MM.1S (cell line): ENCODE data around the gene TMX1.
A peak's percentile ranks its signal among the peaks of the same experiment; 100 is the strongest.
"Not testable (repeated sequence)": the region's sequence is repeated elsewhere in the genome, so short reads cannot be mapped to it uniquely, and the experiment has no call there.

Experiments
- DNase-seq: peaks from one replicate; pipeline ENCODE4 v3.0.0-alpha.2; 2015
- H2AFZ ChIP-seq: fragments of 300-600 bp; sonication (generic); 2 replicates; pipeline ENCODE4 v1.6.0; 2016; ENCODE audit warnings: antibody characterized with exemption, low read length
- H3F3A ChIP-seq: fragments of 300-600 bp; sonication (generic); 2 replicates; pipeline ENCODE4 v1.6.1; 2016; ENCODE audit warnings: mild to moderate bottlenecking, antibody characterized with exemption, low read length, moderate library complexity, mixed read lengths; ENCODE audit not compliant: insufficient read depth
- H3K27ac ChIP-seq: fragments of 300-600 bp; sonication (generic); 2 replicates; pipeline ENCODE4 v1.5.1; 2016; ENCODE audit warnings: mild to moderate bottlenecking, low read length
- H3K27me3 ChIP-seq: fragments of 300-600 bp; sonication (generic); replicated peaks from 2 replicates; pipeline ENCODE4 v1.6.0; 2016; ENCODE audit warnings: low read length; ENCODE audit not compliant: insufficient read depth
- H3K36me3 ChIP-seq: fragments of 300-600 bp; sonication (generic); replicated peaks from 2 replicates; pipeline ENCODE4 v1.6.1; 2016; ENCODE audit warnings: mild to moderate bottlenecking, low read length, mixed read lengths; ENCODE audit not compliant: insufficient read depth
- H3K4me1 ChIP-seq: fragments of 300-600 bp; sonication (generic); 2 replicates; pipeline ENCODE4 v1.6.1; 2016; ENCODE audit warnings: low read length, mixed read lengths
- H3K4me2 ChIP-seq: fragments of 300-600 bp; sonication (generic); 2 replicates; pipeline ENCODE4 v1.6.0; 2016; ENCODE audit warnings: low read depth, low read length
- H3K4me3 ChIP-seq: fragments of 300-600 bp; sonication (generic); 2 replicates; pipeline ENCODE4 v1.5.1; 2016; ENCODE audit warnings: low read length, mixed read lengths
- H3K79me2 ChIP-seq: fragments of 300-600 bp; sonication (generic); 2 replicates; pipeline ENCODE4 v1.6.1; 2016; ENCODE audit warnings: mixed run types, low read length, mixed read lengths
- H3K9ac ChIP-seq: fragments of 300-600 bp; sonication (generic); 2 replicates; pipeline ENCODE4 v1.6.1; 2016; ENCODE audit warnings: low read length, mixed read lengths
- H3K9me2 ChIP-seq: fragments of 300-600 bp; sonication (generic); replicated peaks from 2 replicates; pipeline ENCODE4 v1.6.1; 2016; ENCODE audit warnings: mild to moderate bottlenecking, low read length, mixed read lengths; ENCODE audit not compliant: insufficient read depth
- H3K9me3 ChIP-seq: fragments of 300-600 bp; sonication (generic); replicated peaks from 2 replicates; pipeline ENCODE4 v1.6.1; 2016; ENCODE audit warnings: mild to moderate bottlenecking, low read length, mixed read lengths; ENCODE audit not compliant: insufficient read depth
- H4K20me1 ChIP-seq: fragments of 300-600 bp; sonication (generic); 2 replicates; pipeline ENCODE4 v1.6.1; 2016; ENCODE audit warnings: mild to moderate bottlenecking, low read length, moderate library complexity, mixed read lengths; ENCODE audit not compliant: insufficient read depth
- EZH2 ChIP-seq: fragments of 300-600 bp; sonication (generic); optimal IDR thresholded peaks from 2 replicates; pipeline ENCODE3; 2017; ENCODE audit warnings: low read depth, mild to moderate bottlenecking, antibody characterized with exemption, low read length, mixed read lengths
- EZH2phosphoT487 ChIP-seq: fragments of 300-600 bp; sonication (generic); IDR thresholded peaks from 2 replicates; pipeline ENCODE4 v1.6.1; 2018; ENCODE audit warnings: antibody characterized with exemption, low read length
- TF ChIP-seq, protein P1 (sequence below): fragments of 300-600 bp; sonication (generic); IDR thresholded peaks from 2 replicates; pipeline ENCODE4 v1.5.1; 2016; ENCODE audit warnings: antibody characterized with exemption, low read length, mixed read lengths

Gene TMX1

DNA sequence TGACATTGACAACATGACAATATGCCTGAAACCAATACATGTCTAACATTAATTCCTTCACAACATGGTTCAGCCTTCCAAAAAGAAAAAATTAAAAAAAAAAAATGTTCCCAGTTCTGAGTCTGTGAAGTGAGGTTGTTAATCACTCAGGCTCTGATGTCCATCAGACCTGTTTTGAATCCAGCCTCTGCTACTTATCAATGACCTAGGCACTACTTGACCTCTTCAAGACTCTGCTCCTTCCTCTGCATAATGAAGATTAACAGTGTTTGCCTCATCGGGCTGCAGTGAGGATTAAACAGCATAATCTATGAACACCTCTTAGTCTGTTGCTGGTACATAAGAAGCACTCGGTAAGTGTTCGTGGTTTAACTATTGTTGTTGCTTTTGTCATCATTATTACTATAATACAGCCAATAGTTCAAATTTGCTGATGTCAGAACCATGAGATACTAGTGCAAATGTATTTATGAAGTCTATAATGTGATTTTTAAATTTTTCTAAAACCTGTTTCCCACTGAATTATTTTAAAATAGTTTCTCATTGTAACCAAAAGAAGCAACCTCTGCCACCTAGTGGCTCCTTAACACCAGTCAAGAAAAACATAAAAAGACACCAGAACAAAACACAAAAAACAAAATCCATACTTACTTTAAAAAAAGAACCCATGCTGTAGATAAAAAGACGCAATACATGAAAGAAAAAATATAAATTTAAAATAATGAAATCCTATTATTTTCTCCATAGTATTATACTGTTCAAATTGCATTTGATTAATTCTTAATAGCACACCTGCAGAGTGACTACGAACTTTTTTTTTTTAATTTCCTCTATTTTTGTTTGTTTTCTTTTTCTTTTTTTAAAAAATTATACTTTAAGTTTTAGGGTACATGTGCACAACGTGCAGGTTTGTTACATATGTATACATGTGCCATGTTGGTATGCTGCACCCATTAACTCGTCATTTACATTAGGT, 20.3 kb upstream of the TMX1 start:
- H3K27ac ChIP-seq = no peak overlapping the region
- no peaks in the 10 kb centered on the region for H3K9me3 ChIP-seq
- H3K36me3 ChIP-seq = no peaks in the 10 kb centered on the region
- H4K20me1 ChIP-seq = no peaks in the 10 kb centered on the region
- no peaks in the 10 kb centered on the region for H3K79me2 ChIP-seq
- H3K9ac ChIP-seq = no peak overlapping the region
- H3F3A ChIP-seq = no peaks in the 10 kb centered on the region
- H3K4me3 ChIP-seq = no peak overlapping the region
- H3K27me3 ChIP-seq = no peaks in the 10 kb centered on the region
- TF ChIP-seq, protein P1, sequence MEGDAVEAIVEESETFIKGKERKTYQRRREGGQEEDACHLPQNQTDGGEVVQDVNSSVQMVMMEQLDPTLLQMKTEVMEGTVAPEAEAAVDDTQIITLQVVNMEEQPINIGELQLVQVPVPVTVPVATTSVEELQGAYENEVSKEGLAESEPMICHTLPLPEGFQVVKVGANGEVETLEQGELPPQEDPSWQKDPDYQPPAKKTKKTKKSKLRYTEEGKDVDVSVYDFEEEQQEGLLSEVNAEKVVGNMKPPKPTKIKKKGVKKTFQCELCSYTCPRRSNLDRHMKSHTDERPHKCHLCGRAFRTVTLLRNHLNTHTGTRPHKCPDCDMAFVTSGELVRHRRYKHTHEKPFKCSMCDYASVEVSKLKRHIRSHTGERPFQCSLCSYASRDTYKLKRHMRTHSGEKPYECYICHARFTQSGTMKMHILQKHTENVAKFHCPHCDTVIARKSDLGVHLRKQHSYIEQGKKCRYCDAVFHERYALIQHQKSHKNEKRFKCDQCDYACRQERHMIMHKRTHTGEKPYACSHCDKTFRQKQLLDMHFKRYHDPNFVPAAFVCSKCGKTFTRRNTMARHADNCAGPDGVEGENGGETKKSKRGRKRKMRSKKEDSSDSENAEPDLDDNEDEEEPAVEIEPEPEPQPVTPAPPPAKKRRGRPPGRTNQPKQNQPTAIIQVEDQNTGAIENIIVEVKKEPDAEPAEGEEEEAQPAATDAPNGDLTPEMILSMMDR = peak; percentile 47
- TF ChIP-seq EZH2 = no peak
- no peaks in the 10 kb centered on the region for H3K9me2 ChIP-seq
- DNase-seq = peak; percentile 25
- H3K4me1 ChIP-seq = no peaks in the 10 kb centered on the region
- no peak overlapping the region for H3K4me2 ChIP-seq
- no peak overlapping the region for H2AFZ ChIP-seq

DNA sequence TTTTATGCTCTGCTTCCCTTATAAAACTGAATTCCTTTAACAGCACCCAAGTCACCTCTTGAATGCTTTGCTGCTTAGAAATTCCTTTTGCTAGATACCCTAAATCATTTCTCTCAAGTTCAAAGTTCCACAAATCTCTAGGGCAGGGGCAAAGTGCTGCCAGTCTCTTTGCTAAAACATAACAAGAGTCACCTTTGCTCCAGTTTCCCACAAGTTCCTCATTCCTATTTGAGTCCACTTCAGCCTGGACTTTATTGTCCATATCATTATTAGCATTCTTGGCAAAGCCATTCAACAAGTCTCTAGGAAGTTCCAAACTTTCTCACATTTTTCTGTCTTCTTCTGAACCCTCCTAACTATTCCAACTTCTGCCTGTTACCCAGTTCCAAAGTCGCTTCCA, 16.6 kb upstream of the TMX1 start:
- not testable (repeated sequence) for H3K4me2 ChIP-seq, H3K9me2 ChIP-seq, H3K79me2 ChIP-seq, H3F3A ChIP-seq, DNase-seq, H3K27ac ChIP-seq, H3K36me3 ChIP-seq, H3K4me1 ChIP-seq, H3K27me3 ChIP-seq, H3K4me3 ChIP-seq, H4K20me1 ChIP-seq, H3K9me3 ChIP-seq, H2AFZ ChIP-seq, H3K9ac ChIP-seq

DNA sequence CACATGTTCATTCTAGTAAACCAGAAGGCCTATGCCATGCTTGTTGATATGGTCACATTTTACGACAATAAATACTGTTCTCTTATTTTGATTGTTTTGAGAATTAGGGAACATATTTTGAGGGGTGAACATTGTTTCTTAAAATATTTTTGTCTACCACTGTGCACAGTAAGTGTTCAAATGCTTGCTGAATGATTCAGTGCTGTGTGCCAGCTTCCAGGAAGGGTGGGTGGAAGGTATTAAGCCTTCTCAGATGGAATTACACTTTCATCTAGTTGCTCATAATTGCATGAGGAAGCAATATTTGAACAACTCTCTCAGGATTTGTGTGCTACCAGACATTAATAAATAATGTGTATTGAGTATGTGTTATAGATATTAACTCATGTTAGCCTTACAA, 15.5 kb upstream of the TMX1 start:
- Histone ChIP-seq H3K36me3 (no peaks in the 10 kb centered on the region), H3K4me3 (no peak overlapping the region), H3K9ac (no peak overlapping the region), H2AFZ (no peak overlapping the region), H3F3A (no peaks in the 10 kb centered on the region), H3K4me1 (no peaks in the 10 kb centered on the region), H3K27ac (no peak overlapping the region), H4K20me1 (no peaks in the 10 kb centered on the region), H3K4me2 (no peak overlapping the region), H3K27me3 (no peaks in the 10 kb centered on the region), H3K9me3 (no peaks in the 10 kb centered on the region), H3K9me2 (no peaks in the 10 kb centered on the region), H3K79me2 (no peaks in the 10 kb centered on the region)
- DNase-seq = no peak
- no peak for TF ChIP-seq EZH2
- no peak for TF ChIP-seq EZH2phosphoT487
- TF ChIP-seq, protein P1 = no peak

DNA sequence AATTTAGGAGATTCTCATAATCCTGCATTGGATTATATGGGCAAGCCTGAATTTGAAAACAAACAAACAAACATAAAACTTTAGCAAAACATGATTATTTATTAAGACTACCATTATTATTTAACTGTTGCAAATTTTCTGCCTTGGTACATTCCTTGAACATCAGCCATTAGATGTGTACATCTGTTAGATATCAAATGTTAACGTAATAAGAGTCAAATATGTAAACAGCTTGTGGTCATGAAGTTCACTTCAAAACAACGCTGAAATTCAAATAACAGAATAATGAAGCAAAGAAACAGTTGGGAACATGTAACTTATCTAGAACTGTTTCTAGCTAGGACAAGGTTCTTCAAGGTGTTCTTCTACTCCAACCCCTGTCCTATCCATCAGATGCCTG, 14.3 kb upstream of the TMX1 start:
- Histone ChIP-seq H3K4me1 (no peaks in the 10 kb centered on the region), H3K36me3 (no peaks in the 10 kb centered on the region)
- no peak for DNase-seq

More for the DNA sequence above, 14.3 kb upstream of the TMX1 start:
- H3K9ac ChIP-seq = no peak overlapping the region
- no peaks in the 10 kb centered on the region for H3K9me3 ChIP-seq
- no peaks in the 10 kb centered on the region for H3K9me2 ChIP-seq
- no peaks in the 10 kb centered on the region for H4K20me1 ChIP-seq
- H3K79me2 ChIP-seq = no peaks in the 10 kb centered on the region
- H3F3A ChIP-seq = no peaks in the 10 kb centered on the region
- no peak overlapping the region for H2AFZ ChIP-seq
- H3K4me3 ChIP-seq = no peak overlapping the region
- H3K27me3 ChIP-seq = no peaks in the 10 kb centered on the region
- no peak for TF ChIP-seq EZH2phosphoT487
- TF ChIP-seq, protein P1 = no peak
- TF ChIP-seq EZH2 = no peak
- no peak overlapping the region for H3K27ac ChIP-seq
- no peak overlapping the region for H3K4me2 ChIP-seq
